Fibroblast of skin of scalp (primary cell): ENCODE results near the gene KCNQ1. TPM values are rescaled to one million over a fixed set of nuclear protein-coding genes. Genes with fewer than 3 reads are reported as not detected.

Experiments used
- DNase-seq: peaks from one replicate; pipeline ENCODE4 v3.0.0-alpha.2; 2013
- polyA plus RNA-seq, 2 experiments: library from polyadenylated mRNA; unstranded; fragments of 120-200 nt; gene quantifications; one replicate each; pipeline ENCODE4 v1.2.1, GENCODE V29; 2013; ENCODE audit not compliant: insufficient read length in 2 of 2

KCNQ1 gene
- not detected for polyA plus RNA-seq (2013, experiment 1 of 2; ENCODE audit: insufficient read length)
- polyA plus RNA-seq (2013, experiment 2 of 2; ENCODE audit: insufficient read length): 0.11 TPM

- no peak for DNase-seq
Measured at GRCh38 chr11:2444821-2445745, at the start of gene KCNQ1. TSS of gene KCNQ1 (plus strand) at chr11:2445008. CDS start at chr11:2445099, 91 bp downstream.

GRCh38 chr11:2395211-2395730 lies 49.5 kb upstream of the KCNQ1 start:
- DNase-seq: no peak

GRCh38 chr11:2395856-2396255 lies 49.0 kb upstream of the KCNQ1 start:
- no peak for DNase-seq

GRCh38 chr11:2396471-2396870 lies 48.3 kb upstream of the KCNQ1 start:
- DNase-seq: no peak

GRCh38 chr11:2397005-2397404 lies 47.8 kb upstream of the KCNQ1 start:
- no peak for DNase-seq

- DNase-seq: no peak
Measured at GRCh38 chr11:2398664-2399355, 46.0 kb upstream of the KCNQ1 start.

- no peak for DNase-seq
Measured at GRCh38 chr11:2399488-2400068, 45.2 kb upstream of the KCNQ1 start.

GRCh38 chr11:2400069-2400761 lies 44.6 kb upstream of the KCNQ1 start, which contains the start of gene TSSC4:
TSS of gene TSSC4 (plus strand) at chr11:2400750. CDS start at chr11:2402634, 1,884 bp downstream.
- peak; percentile 100 for DNase-seq

GRCh38 chr11:2400762-2401435 lies 43.9 kb upstream of the KCNQ1 start:
- DNase-seq: no peak

GRCh38 chr11:2401436-2401984 lies 43.3 kb upstream of the KCNQ1 start:
- DNase-seq: no peak

GRCh38 chr11:2402106-2402505 lies 42.7 kb upstream of the KCNQ1 start:
- DNase-seq: no peak

- no peak for DNase-seq
Measured at GRCh38 chr11:2402890-2403645, 41.7 kb upstream of the KCNQ1 start.

GRCh38 chr11:2404735-2405196 lies 40.0 kb upstream of the KCNQ1 start:
- DNase-seq: no peak

- no peak for DNase-seq
Measured at GRCh38 chr11:2406451-2406850, 38.4 kb upstream of the KCNQ1 start.

- DNase-seq: no peak
Measured at GRCh38 chr11:2406878-2407410, 37.9 kb upstream of the KCNQ1 start.

- no peak for DNase-seq
Measured at GRCh38 chr11:2408671-2409070, 36.1 kb upstream of the KCNQ1 start.

GRCh38 chr11:2409126-2409525 lies 35.7 kb upstream of the KCNQ1 start:
- DNase-seq: no peak

- DNase-seq: no peak
Measured at GRCh38 chr11:2409611-2410468, 35.0 kb upstream of the KCNQ1 start.

- DNase-seq: no peak
Measured at GRCh38 chr11:2410616-2411015, 34.2 kb upstream of the KCNQ1 start.
